GM23338 (cell line): Measurements from ENCODE around the gene AGR2.

Experiments
- CTCF ChIP-seq, 2 experiments: fragments of 200-600 bp in 1 of 2; sonication (generic) in 1 of 2; conservative IDR thresholded peaks; 2 replicates each; pipeline versions ENCODE4 v1.5.1 to v1.6.1; 2016 to 2017; ENCODE audit warnings: antibody characterized with exemption in 2 of 2, low read depth in 2 of 2, mild to moderate bottlenecking in 2 of 2, moderate library complexity in 1 of 2
- EZH2 ChIP-seq: fragments of 200-600 bp; sonication (generic); IDR thresholded peaks from one replicate; pipeline ENCODE4 v1.8.0; 2017; ENCODE audit warnings: antibody characterized with exemption, mild to moderate bottlenecking, low read depth; ENCODE audit not compliant: unreplicated experiment
- EZH2phosphoT487 ChIP-seq: fragments of 200-600 bp; sonication (generic); IDR thresholded peaks from one replicate; pipeline ENCODE4 v1.8.1; 2018; ENCODE audit warnings: antibody characterized with exemption; ENCODE audit not compliant: unreplicated experiment
- JUNB ChIP-seq: IDR thresholded peaks from one replicate; pipeline ENCODE4 v1.6.1; 2016; ENCODE audit warnings: antibody characterized with exemption; ENCODE audit not compliant: unreplicated experiment

GRCh38 chr7:16822029-16822428, 17.2 kb upstream of the AGR2 start:
- TF ChIP-seq CTCF (conservative IDR thresholded peaks at IDR 0.05; ENCODE audit: low read depth in 2 of 2) (no peak), EZH2phosphoT487 (no peak), EZH2 (no peak), JUNB (no peak)
